Chondrocyte (in vitro differentiated cells): ENCODE results near the gene SIX5. TPM values are rescaled to one million over a fixed set of nuclear protein-coding genes. Genes with fewer than 3 reads are reported as not detected.

Source experiments
- DNase-seq: peaks from one replicate; pipeline ENCODE4 v3.0.0; 2021; ENCODE audit warnings: mixed read lengths, low spot score
- H3K27ac Mint-ChIP-seq: one replicate; pipeline ENCODE4 v1.8.0; 2021; ENCODE audit warnings: mild to moderate bottlenecking, moderate library complexity, mixed read lengths; ENCODE audit not compliant: unreplicated experiment
- H3K27me3 Mint-ChIP-seq: 2 replicates; pipeline ENCODE4 v1.8.0; 2021; ENCODE audit warnings: low read depth, mixed read lengths
- H3K36me3 Mint-ChIP-seq: 2 replicates; pipeline ENCODE4 v1.8.0; 2021; ENCODE audit warnings: low read depth, mixed read lengths
- H3K4me1 Mint-ChIP-seq: 2 replicates; pipeline ENCODE4 v1.8.0; 2021; ENCODE audit warnings: low read depth, mild to moderate bottlenecking, mixed read lengths
- H3K4me3 Mint-ChIP-seq: one replicate; pipeline ENCODE4 v1.8.0; 2021; ENCODE audit warnings: mild to moderate bottlenecking, moderate library complexity, mixed read lengths; ENCODE audit not compliant: unreplicated experiment
- H3K9me3 Mint-ChIP-seq: 2 replicates; pipeline ENCODE4 v1.8.0; 2021; ENCODE audit warnings: low read depth, mixed read lengths
- CTCF ChIP-seq: fragments of 200-600 bp; sonication (generic); IDR thresholded peaks from 2 replicates; pipeline ENCODE4 v1.5.0; 2021; ENCODE audit warnings: antibody characterized with exemption, mild to moderate bottlenecking, moderate library complexity
- total RNA-seq: library from RNA; stranded (reverse); gene quantifications from 3 replicates; pipeline ENCODE4 v1.2.1, GENCODE V29; 2021

The SIX5 gene
- total RNA-seq, 1 donor from 2014 or later = 33.0 TPM

GRCh38 chr19:45815481-45816216 lies 46.6 kb upstream of the SIX5 start:
- DNase-seq = peak; percentile 87

GRCh38 chr19:45814851-45815480 lies 45.9 kb upstream of the SIX5 start, which contains the start of gene RSPH6A:
Gene RSPH6A (minus strand): TSS chr19:45815308. CDS start chr19:45815176, 132 bp downstream.
- peak; percentile 84 for DNase-seq
- no peaks in the 10 kb centered on the region for H3K27me3 Mint-ChIP-seq
- TF ChIP-seq CTCF = no peak
- no peak within 1 kb of the TSS for H3K27ac Mint-ChIP-seq
- H3K4me3 Mint-ChIP-seq = peak within 1 kb of the TSS; percentile 69
- H3K9me3 Mint-ChIP-seq = no peaks in the 10 kb centered on the region
- H3K4me1 Mint-ChIP-seq = peaks cover 9% of the 10 kb centered on the region
- no peaks in the 10 kb centered on the region for H3K36me3 Mint-ChIP-seq

More at GRCh38 chr19:45815481-45816216, 46.6 kb upstream of the SIX5 start:
- Mint-ChIP-seq H3K36me3 (peaks cover 3% of the 10 kb centered on the region), H3K27me3 (no peaks in the 10 kb centered on the region), H3K9me3 (no peaks in the 10 kb centered on the region), H3K4me3 (peak overlapping the region; percentile 69), H3K27ac (no peak overlapping the region), H3K4me1 (peaks cover 3% of the 10 kb centered on the region)
- TF ChIP-seq CTCF = no peak

GRCh38 chr19:45814166-45814780 lies 45.2 kb upstream of the SIX5 start:
- DNase-seq = no peak
- Mint-ChIP-seq H3K9me3 (no peaks in the 10 kb centered on the region), H3K4me1 (peaks cover 16% of the 10 kb centered on the region)

GRCh38 chr19:45812297-45812696 lies 43.2 kb upstream of the SIX5 start:
- no peaks in the 10 kb centered on the region for H3K27me3 Mint-ChIP-seq
- no peak overlapping the region for H3K27ac Mint-ChIP-seq
- peaks cover 17% of the 10 kb centered on the region for H3K4me1 Mint-ChIP-seq
- no peak for TF ChIP-seq CTCF
- H3K9me3 Mint-ChIP-seq = no peaks in the 10 kb centered on the region
- DNase-seq = no peak
- H3K4me3 Mint-ChIP-seq = no peak overlapping the region
- no peaks in the 10 kb centered on the region for H3K36me3 Mint-ChIP-seq

More at GRCh38 chr19:45814166-45814780, 45.2 kb upstream of the SIX5 start:
- Mint-ChIP-seq H3K27me3 (no peaks in the 10 kb centered on the region), H3K27ac (no peak overlapping the region), H3K36me3 (no peaks in the 10 kb centered on the region), H3K4me3 (no peak overlapping the region)
- no peak for TF ChIP-seq CTCF

- peak overlapping the region; percentile 97 for H3K27ac Mint-ChIP-seq
- H3K4me3 Mint-ChIP-seq = peak overlapping the region; percentile 36
- no peaks in the 10 kb centered on the region for H3K9me3 Mint-ChIP-seq
- no peak for DNase-seq
- H3K36me3 Mint-ChIP-seq = no peaks in the 10 kb centered on the region
- H3K4me1 Mint-ChIP-seq = peaks cover 19% of the 10 kb centered on the region
- no peak for TF ChIP-seq CTCF
- no peaks in the 10 kb centered on the region for H3K27me3 Mint-ChIP-seq
Observed at GRCh38 chr19:45809643-45810159, 40.6 kb upstream of the SIX5 start.
